ENCODE data around the gene SRSF6.

DNA sequence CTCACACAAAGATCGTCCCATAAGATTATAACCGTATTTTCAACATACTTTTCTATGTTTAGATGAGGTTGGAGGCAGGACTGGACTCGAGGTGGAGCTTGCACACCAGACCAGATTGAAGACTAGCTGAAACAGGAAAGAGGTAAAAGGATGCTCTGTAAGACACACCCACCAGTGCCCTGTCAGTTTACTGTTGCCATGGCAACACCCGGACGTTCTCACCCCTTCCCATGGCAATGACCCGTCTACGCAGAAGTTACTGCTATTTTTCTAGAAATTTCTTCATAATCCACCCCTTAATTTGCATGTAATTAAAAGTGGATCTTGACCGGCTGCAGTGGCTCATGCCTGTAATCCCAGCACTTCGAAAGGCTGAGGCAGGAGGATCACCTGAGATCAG is 13.6 kb upstream of the SRSF6 start:
- TF ChIP-seq, protein P1, sequence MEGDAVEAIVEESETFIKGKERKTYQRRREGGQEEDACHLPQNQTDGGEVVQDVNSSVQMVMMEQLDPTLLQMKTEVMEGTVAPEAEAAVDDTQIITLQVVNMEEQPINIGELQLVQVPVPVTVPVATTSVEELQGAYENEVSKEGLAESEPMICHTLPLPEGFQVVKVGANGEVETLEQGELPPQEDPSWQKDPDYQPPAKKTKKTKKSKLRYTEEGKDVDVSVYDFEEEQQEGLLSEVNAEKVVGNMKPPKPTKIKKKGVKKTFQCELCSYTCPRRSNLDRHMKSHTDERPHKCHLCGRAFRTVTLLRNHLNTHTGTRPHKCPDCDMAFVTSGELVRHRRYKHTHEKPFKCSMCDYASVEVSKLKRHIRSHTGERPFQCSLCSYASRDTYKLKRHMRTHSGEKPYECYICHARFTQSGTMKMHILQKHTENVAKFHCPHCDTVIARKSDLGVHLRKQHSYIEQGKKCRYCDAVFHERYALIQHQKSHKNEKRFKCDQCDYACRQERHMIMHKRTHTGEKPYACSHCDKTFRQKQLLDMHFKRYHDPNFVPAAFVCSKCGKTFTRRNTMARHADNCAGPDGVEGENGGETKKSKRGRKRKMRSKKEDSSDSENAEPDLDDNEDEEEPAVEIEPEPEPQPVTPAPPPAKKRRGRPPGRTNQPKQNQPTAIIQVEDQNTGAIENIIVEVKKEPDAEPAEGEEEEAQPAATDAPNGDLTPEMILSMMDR (IDR thresholded peaks at IDR 0.05), result no peak
- no peak for TF ChIP-seq POLR2A (IDR thresholded peaks at IDR 0.05)
